DOHH2 (cell line): ENCODE results near the gene ZNF12.
A peak's percentile ranks its signal among the peaks of the same experiment; 100 is the strongest.
"Not testable (repeated sequence)": the region's sequence is repeated elsewhere in the genome, so short reads cannot be mapped to it uniquely, and the experiment has no call there.

Experiments used
- H3F3A ChIP-seq: fragments of 200-600 bp; sonication (generic), shearing (Covaris generic); 2 replicates; pipeline ENCODE4 v1.6.0; 2016; ENCODE audit warnings: antibody characterized with exemption, mild to moderate bottlenecking; ENCODE audit not compliant: control insufficient read depth, insufficient read depth
- H3K27ac ChIP-seq: fragments of 200-600 bp; sonication (generic); 2 replicates; pipeline ENCODE4 v1.5.1; 2014; ENCODE audit warnings: low read depth, mild to moderate bottlenecking, low read length, moderate library complexity
- H3K27me3 ChIP-seq: fragments of 200-600 bp; sonication (generic); 2 replicates; pipeline ENCODE4 v1.6.1; 2014; ENCODE audit warnings: mild to moderate bottlenecking, low read length, mixed read lengths; ENCODE audit not compliant: control insufficient read depth
- H3K36me3 ChIP-seq: fragments of 200-600 bp; sonication (generic); 2 replicates; pipeline ENCODE4 v1.6.1; 2014; ENCODE audit warnings: mild to moderate bottlenecking, low read length, moderate library complexity, mixed read lengths; ENCODE audit not compliant: control insufficient read depth
- H3K4me1 ChIP-seq: fragments of 200-600 bp; sonication (generic); 2 replicates; pipeline ENCODE4 v1.6.1; 2014; ENCODE audit warnings: mild to moderate bottlenecking, low read length, mixed read lengths; ENCODE audit not compliant: control insufficient read depth
- H3K4me2 ChIP-seq: fragments of 200-600 bp; sonication (generic); 2 replicates; pipeline ENCODE4 v1.6.0; 2014; ENCODE audit warnings: mild to moderate bottlenecking, low read length, moderate library complexity
- H3K4me3 ChIP-seq: fragments of 200-600 bp; sonication (generic); 2 replicates; pipeline ENCODE4 v1.5.1; 2014; ENCODE audit warnings: mild to moderate bottlenecking, low read length, mixed read lengths
- H3K79me2 ChIP-seq: fragments of 200-600 bp; sonication (generic); 2 replicates; pipeline ENCODE4 v1.6.1; 2014; ENCODE audit warnings: mild to moderate bottlenecking, low read length, mixed read lengths; ENCODE audit not compliant: control insufficient read depth
- H3K9me2 ChIP-seq: fragments of 200-600 bp; sonication (generic); replicated peaks from 2 replicates; pipeline ENCODE4 v1.6.1; 2014; ENCODE audit warnings: mild to moderate bottlenecking, low read length, mixed read lengths; ENCODE audit not compliant: control insufficient read depth
- H3K9me3 ChIP-seq: fragments of 200-600 bp; sonication (generic); 2 replicates; pipeline ENCODE4 v1.6.1; 2014; ENCODE audit warnings: antibody characterized with exemption, low read length, mixed read lengths; ENCODE audit not compliant: control insufficient read depth, insufficient read depth
- H4K20me1 ChIP-seq: fragments of 200-600 bp; sonication (generic); 2 replicates; pipeline ENCODE4 v1.6.0; 2014; ENCODE audit warnings: low read depth, mild to moderate bottlenecking, antibody characterized with exemption, low read length, moderate library complexity; ENCODE audit not compliant: control insufficient read depth, insufficient read depth
- EZH2phosphoT487 ChIP-seq: fragments of 200-600 bp; sonication (generic); IDR thresholded peaks from 2 replicates; pipeline ENCODE4 v1.6.1; 2017; ENCODE audit warnings: borderline replicate concordance, mild to moderate bottlenecking, antibody characterized with exemption, low read length, moderate library complexity, mixed read lengths
- TF ChIP-seq, protein P1 (sequence below): fragments of 200-600 bp; sonication (generic); IDR thresholded peaks from one replicate; pipeline ENCODE4 v1.5.1; 2014; ENCODE audit warnings: antibody characterized with exemption, mild to moderate bottlenecking, low read depth, low read length; ENCODE audit not compliant: poor library complexity, severe bottlenecking

ZNF12 gene

DNA sequence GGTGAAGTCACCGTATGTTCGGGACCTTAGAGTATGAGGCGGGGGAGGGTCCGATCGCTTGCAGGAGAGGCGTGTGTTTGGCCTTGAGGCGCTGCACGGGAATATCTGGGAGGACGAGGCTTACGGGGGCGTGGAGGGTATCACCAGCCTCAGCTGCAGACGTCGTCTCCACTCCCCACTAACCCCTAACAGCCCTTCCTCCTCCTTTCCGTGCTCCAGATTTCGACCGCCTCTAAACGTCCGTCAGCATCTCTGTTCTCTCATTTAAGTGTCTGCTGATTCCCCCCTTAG, 23.5 kb upstream of the ZNF12 start:
- H4K20me1 ChIP-seq = peaks cover 4% of the 10 kb centered on the region; the same call in 1 of the 2 replicates
- peak overlapping the region; percentile 88 for H3K4me3 ChIP-seq
- no peaks in the 10 kb centered on the region for H3K9me2 ChIP-seq
- 0 out of 2 replicates have a peak overlapping the region, but pooled peaks have one; percentile 36 for H3K27ac ChIP-seq
- no peaks in the 10 kb centered on the region for H3K27me3 ChIP-seq
- H3K79me2 ChIP-seq = peaks cover 38% of the 10 kb centered on the region
- peak overlapping the region; percentile 71 for H3K4me2 ChIP-seq
- peaks cover 48% of the 10 kb centered on the region for H3K36me3 ChIP-seq
- no peak for TF ChIP-seq EZH2phosphoT487
- TF ChIP-seq, protein P1, sequence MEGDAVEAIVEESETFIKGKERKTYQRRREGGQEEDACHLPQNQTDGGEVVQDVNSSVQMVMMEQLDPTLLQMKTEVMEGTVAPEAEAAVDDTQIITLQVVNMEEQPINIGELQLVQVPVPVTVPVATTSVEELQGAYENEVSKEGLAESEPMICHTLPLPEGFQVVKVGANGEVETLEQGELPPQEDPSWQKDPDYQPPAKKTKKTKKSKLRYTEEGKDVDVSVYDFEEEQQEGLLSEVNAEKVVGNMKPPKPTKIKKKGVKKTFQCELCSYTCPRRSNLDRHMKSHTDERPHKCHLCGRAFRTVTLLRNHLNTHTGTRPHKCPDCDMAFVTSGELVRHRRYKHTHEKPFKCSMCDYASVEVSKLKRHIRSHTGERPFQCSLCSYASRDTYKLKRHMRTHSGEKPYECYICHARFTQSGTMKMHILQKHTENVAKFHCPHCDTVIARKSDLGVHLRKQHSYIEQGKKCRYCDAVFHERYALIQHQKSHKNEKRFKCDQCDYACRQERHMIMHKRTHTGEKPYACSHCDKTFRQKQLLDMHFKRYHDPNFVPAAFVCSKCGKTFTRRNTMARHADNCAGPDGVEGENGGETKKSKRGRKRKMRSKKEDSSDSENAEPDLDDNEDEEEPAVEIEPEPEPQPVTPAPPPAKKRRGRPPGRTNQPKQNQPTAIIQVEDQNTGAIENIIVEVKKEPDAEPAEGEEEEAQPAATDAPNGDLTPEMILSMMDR = no peak
- H3K4me1 ChIP-seq = peaks cover 29% of the 10 kb centered on the region
- no peaks in the 10 kb centered on the region for H3F3A ChIP-seq
- no peaks in the 10 kb centered on the region for H3K9me3 ChIP-seq

GRCh38 chr7:6729492-6730342, 23.0 kb upstream of the ZNF12 start:
- H3K9me2 ChIP-seq = no peaks in the 10 kb centered on the region
- H3K27ac ChIP-seq = peak overlapping the region; percentile 36
- peak overlapping the region; percentile 88 for H3K4me3 ChIP-seq
- H3K79me2 ChIP-seq = peaks cover 38% of the 10 kb centered on the region
- no peaks in the 10 kb centered on the region for H3F3A ChIP-seq
- H4K20me1 ChIP-seq = peaks cover 4% of the 10 kb centered on the region; the same call in 1 of the 2 replicates
- peak overlapping the region; percentile 71 for H3K4me2 ChIP-seq
- peaks cover 42% of the 10 kb centered on the region for H3K36me3 ChIP-seq
- peaks cover 35% of the 10 kb centered on the region for H3K4me1 ChIP-seq
- H3K9me3 ChIP-seq = no peaks in the 10 kb centered on the region
- H3K27me3 ChIP-seq = no peaks in the 10 kb centered on the region
- TF ChIP-seq, protein P1 = no peak
- TF ChIP-seq EZH2phosphoT487 = no peak

DNA sequence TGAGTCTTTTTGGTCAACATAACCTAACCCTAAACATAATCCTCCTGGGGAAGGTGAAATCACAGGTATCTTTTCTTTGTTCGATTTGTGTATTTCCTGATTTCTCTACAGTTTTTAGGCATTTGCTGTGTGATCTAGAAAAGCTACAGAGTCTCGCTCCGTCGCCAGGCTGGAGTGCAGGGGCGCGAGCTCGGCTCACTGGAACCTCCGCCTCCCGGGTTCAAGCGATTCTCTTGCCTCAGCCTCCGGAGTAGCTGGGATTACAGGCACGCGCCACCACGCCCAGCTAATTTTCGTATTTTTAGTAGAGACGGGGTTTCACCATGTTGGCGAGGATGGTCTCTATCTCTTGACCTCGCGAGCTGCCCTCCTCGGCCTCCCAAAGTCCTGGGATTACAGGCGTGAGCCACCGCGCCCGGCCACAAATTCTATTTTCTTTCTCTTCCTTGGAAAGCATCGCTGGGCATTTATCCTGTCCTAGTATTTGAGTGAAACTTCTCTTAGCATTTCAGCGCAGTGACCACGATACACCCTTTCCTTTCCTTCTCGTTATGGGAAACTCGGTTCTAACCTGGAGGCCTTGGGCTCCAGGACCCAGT, 22.2 kb upstream of the ZNF12 start:
- H3K4me2 ChIP-seq = peak overlapping the region; percentile 71
- H3K4me1 ChIP-seq = peaks cover 36% of the 10 kb centered on the region
- H3K9me3 ChIP-seq, H3K27me3 ChIP-seq, H3K27ac ChIP-seq, H3K9me2 ChIP-seq, H3F3A ChIP-seq, H4K20me1 ChIP-seq: not testable (repeated sequence)
- peaks cover 35% of the 10 kb centered on the region for H3K36me3 ChIP-seq
- peak overlapping the region; percentile 88 for H3K4me3 ChIP-seq
- peaks cover 38% of the 10 kb centered on the region for H3K79me2 ChIP-seq

- H3K79me2 ChIP-seq = peaks cover 27% of the 10 kb centered on the region
- no peak overlapping the region for H3K4me3 ChIP-seq
- no peaks in the 10 kb centered on the region for H3K9me3 ChIP-seq
- H4K20me1 ChIP-seq = peaks cover 4% of the 10 kb centered on the region; the same call in 1 of the 2 replicates
- TF ChIP-seq EZH2phosphoT487 = no peak
- TF ChIP-seq, protein P1 = no peak
- no peaks in the 10 kb centered on the region for H3K27me3 ChIP-seq
- H3K27ac ChIP-seq = no peak overlapping the region
- no peak overlapping the region for H3K4me2 ChIP-seq
- no peaks in the 10 kb centered on the region for H3F3A ChIP-seq
- H3K9me2 ChIP-seq = no peaks in the 10 kb centered on the region
- H3K36me3 ChIP-seq = peaks cover 22% of the 10 kb centered on the region
- peaks cover 36% of the 10 kb centered on the region for H3K4me1 ChIP-seq
Observed at GRCh38 chr7:6727663-6728062, 20.9 kb upstream of the ZNF12 start.

GRCh38 chr7:6726341-6726740, 19.6 kb upstream of the ZNF12 start:
- H3F3A ChIP-seq, H3K4me3 ChIP-seq, H3K9me3 ChIP-seq, H3K9me2 ChIP-seq, H3K27me3 ChIP-seq, H3K4me2 ChIP-seq, H3K27ac ChIP-seq, H4K20me1 ChIP-seq: not testable (repeated sequence)
- peaks cover 14% of the 10 kb centered on the region for H3K36me3 ChIP-seq
- peaks cover 34% of the 10 kb centered on the region for H3K4me1 ChIP-seq
- H3K79me2 ChIP-seq = peaks cover 18% of the 10 kb centered on the region
